Measurements from ENCODE around the gene RMRP.

- TF ChIP-seq EZH2 (IDR thresholded peaks at IDR 0.05) (no peak), POLR2AphosphoS5 (IDR thresholded peaks at IDR 0.05; ENCODE audit: borderline replicate concordance, low read depth, low read length) (no peak), FOXP2 (optimal IDR thresholded peaks at IDR 0.05; ENCODE audit: control extremely low read depth, extremely low read length, insufficient read depth) (no peak)
Observed at GRCh38 chr9:35656348-35656747, 1.5 kb downstream of the RMRP start.

All from SK-N-MC (cell line).